Panc1 (cell line): ENCODE measurements around the gene PLAU. TPM values are rescaled to one million over a fixed set of nuclear protein-coding genes. Genes with fewer than 3 reads are reported as not detected.
A peak's percentile ranks its signal among the peaks of the same experiment; 100 is the strongest.
"Not testable (repeated sequence)": the region's sequence is repeated elsewhere in the genome, so short reads cannot be mapped to it uniquely, and the experiment has no call there.

Experiments used
- ATAC-seq: fragments of 200-7000 bp; cut with Tn5 transposase; 2 replicates; pipeline ENCODE4 v1.9.1; 2020; ENCODE audit warnings: mild to moderate bottlenecking, moderate library complexity
- BruUV-seq: library from RNA; stranded (reverse); fragments of 400-500 nt; replicated peaks from 2 replicates; lab custom pipeline; 2021; lab: Mats Ljungman, UMichigan
- CTCF ChIA-PET: fragments of 300-600 bp; sonication (Branson Sonifier 250); formaldehyde crosslinking; loops from one replicate; lab custom pipeline; 2022; ENCODE audit warnings: antibody characterized with exemption; lab: Charles Lee
- POLR2A ChIA-PET: fragments of 300-600 bp; sonication (Branson Sonifier 250); formaldehyde crosslinking; loops from one replicate; lab custom pipeline; 2022; ENCODE audit warnings: antibody characterized with exemption; lab: Charles Lee
- DNase-seq: peaks from one replicate; pipeline ENCODE4 v3.0.0-alpha.2; 2010; ENCODE audit warnings: low read depth, low spot score
- H3K27ac ChIP-seq: 2 replicates; pipeline ENCODE4 v1.5.1; 2011; ENCODE audit warnings: mild to moderate bottlenecking, low read length, inconsistent platforms
- H3K27me3 ChIP-seq: fragments of 200-500 bp; sonication (Bioruptor generic); 2 replicates; pipeline ENCODE4 v1.6.0; 2014; ENCODE audit warnings: low read length, inconsistent platforms; ENCODE audit not compliant: control insufficient read depth, insufficient read depth
- H3K36me3 ChIP-seq: fragments of 200-500 bp; sonication (Bioruptor generic); 2 replicates; pipeline ENCODE4 v1.5.1; 2014; ENCODE audit warnings: inconsistent platforms, mild to moderate bottlenecking, low read length, moderate library complexity; ENCODE audit not compliant: control insufficient read depth, insufficient read depth
- H3K4me1 ChIP-seq: 2 replicates; pipeline ENCODE4 v1.5.1; 2011; ENCODE audit warnings: inconsistent platforms, mild to moderate bottlenecking, low read length, moderate library complexity; ENCODE audit not compliant: control insufficient read depth, insufficient read depth
- H3K4me3 ChIP-seq, 2 experiments: 2 replicates each; pipeline ENCODE4 v1.5.1; 2011 to 2012; ENCODE audit warnings: low read depth in 2 of 2, low read length in 2 of 2, mild to moderate bottlenecking in 2 of 2, inconsistent platforms in 1 of 2, moderate library complexity in 1 of 2
- H3K9me3 ChIP-seq: fragments of 200-500 bp; sonication (Bioruptor generic); 2 replicates; pipeline ENCODE4 v1.5.1; 2014; ENCODE audit warnings: low read depth, mild to moderate bottlenecking, inconsistent platforms, low read length, moderate library complexity; ENCODE audit not compliant: control insufficient read depth, insufficient read depth
- POLR2AphosphoS5 ChIP-seq: IDR thresholded peaks from 2 replicates; pipeline ENCODE4 v1.6.1; 2012; ENCODE audit warnings: mild to moderate bottlenecking, low read depth, low read length, moderate library complexity
- SIN3A ChIP-seq: IDR thresholded peaks from 2 replicates; pipeline ENCODE4 v1.6.1; 2012; ENCODE audit warnings: low read depth, mild to moderate bottlenecking, low read length, moderate library complexity, borderline replicate concordance; ENCODE audit not compliant: insufficient read depth
- TCF7L2 ChIP-seq: IDR thresholded peaks from 2 replicates; pipeline ENCODE4 v1.6.1; 2011; ENCODE audit warnings: mild to moderate bottlenecking, low read depth, low read length, inconsistent platforms
- in situ Hi-C: cut with HindIII; loops from 2 replicates; pipeline ENCODE4 v1.10.0; 2016; ENCODE audit warnings: low sequenced_read_pairs, low pct_unique_long_range_greater_than_20kb
- intact Hi-C: fragments of 100-400 bp; cut with micrococcal nuclease; formaldehyde crosslinking; loops from one replicate; pipeline ENCODE4 v1.10.0; 2022; ENCODE audit not compliant: unreplicated experiment
- total RNA-seq: library from RNA; stranded (reverse); gene quantifications from one replicate; pipeline ENCODE4 v1.2.1, GENCODE V29; 2021; ENCODE audit not compliant: unreplicated experiment
- TF ChIP-seq, protein P1 (sequence below), 2 experiments: IDR thresholded peaks; 2 replicates each; pipeline ENCODE4 v1.6.1; 2011 to 2012; ENCODE audit warnings: low read depth in 2 of 2, control low read depth in 1 of 2, low read length in 1 of 2, mild to moderate bottlenecking in 1 of 2, moderate library complexity in 1 of 2; ENCODE audit not compliant: insufficient read depth in 1 of 2
- TF ChIP-seq, protein P2 (sequence below): fragments of 450-650 bp; IDR thresholded peaks from 2 replicates; pipeline ENCODE4 v1.5.1; 2017; ENCODE audit warnings: mild to moderate bottlenecking

The PLAU gene
- total RNA-seq, 1 experiment from 2014 or later: 305 TPM

DNA sequence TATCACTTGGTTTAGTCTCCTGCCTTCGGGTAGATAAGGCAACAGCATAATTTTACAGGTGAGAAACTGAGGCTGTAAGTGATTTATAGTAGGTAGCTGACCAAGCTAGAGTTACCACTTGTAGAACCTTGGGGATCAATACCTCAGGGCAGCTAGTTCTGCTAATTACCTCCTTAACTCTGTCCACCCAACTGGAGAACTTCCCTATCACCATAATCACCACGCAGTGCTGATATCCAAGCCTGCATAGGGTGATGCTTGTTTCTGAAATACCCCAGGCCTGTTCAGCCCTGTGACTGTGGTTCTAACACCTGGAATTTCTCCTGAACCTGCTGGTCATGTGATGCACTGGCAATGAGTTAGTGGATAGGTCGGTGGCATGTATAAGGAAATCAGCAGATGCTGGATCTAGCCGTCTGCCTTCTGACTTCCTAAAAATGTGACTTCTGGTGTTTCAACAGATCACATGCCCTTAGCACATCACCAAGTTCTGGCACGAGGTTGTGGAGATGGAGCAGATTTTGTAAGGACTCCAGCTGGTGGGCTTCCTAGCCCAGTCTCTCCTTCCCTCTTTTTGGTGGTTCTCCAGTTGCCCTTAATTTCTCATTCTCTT is 15.3 kb downstream of the PLAU start:
- Histone ChIP-seq H3K9me3 (no peaks in the 10 kb centered on the region), H3K4me3 (no peak overlapping the region), H3K36me3 (no peaks in the 10 kb centered on the region), H3K4me1 (no peaks in the 10 kb centered on the region), H3K27me3 (no peaks in the 10 kb centered on the region), H3K27ac (no peak overlapping the region)
- no TSS peak for BruUV-seq
- in situ Hi-C loops (no loop called here), intact Hi-C loops (no loop called here)
- ATAC-seq (no peak), DNase-seq (no peak)
- ChIA-PET CTCF (no interaction called here), POLR2A (no interaction called here)
- TF ChIP-seq POLR2AphosphoS5: no peak
- TF ChIP-seq, protein P1, sequence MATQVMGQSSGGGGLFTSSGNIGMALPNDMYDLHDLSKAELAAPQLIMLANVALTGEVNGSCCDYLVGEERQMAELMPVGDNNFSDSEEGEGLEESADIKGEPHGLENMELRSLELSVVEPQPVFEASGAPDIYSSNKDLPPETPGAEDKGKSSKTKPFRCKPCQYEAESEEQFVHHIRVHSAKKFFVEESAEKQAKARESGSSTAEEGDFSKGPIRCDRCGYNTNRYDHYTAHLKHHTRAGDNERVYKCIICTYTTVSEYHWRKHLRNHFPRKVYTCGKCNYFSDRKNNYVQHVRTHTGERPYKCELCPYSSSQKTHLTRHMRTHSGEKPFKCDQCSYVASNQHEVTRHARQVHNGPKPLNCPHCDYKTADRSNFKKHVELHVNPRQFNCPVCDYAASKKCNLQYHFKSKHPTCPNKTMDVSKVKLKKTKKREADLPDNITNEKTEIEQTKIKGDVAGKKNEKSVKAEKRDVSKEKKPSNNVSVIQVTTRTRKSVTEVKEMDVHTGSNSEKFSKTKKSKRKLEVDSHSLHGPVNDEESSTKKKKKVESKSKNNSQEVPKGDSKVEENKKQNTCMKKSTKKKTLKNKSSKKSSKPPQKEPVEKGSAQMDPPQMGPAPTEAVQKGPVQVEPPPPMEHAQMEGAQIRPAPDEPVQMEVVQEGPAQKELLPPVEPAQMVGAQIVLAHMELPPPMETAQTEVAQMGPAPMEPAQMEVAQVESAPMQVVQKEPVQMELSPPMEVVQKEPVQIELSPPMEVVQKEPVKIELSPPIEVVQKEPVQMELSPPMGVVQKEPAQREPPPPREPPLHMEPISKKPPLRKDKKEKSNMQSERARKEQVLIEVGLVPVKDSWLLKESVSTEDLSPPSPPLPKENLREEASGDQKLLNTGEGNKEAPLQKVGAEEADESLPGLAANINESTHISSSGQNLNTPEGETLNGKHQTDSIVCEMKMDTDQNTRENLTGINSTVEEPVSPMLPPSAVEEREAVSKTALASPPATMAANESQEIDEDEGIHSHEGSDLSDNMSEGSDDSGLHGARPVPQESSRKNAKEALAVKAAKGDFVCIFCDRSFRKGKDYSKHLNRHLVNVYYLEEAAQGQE (IDR thresholded peaks at IDR 0.05; ENCODE audit: insufficient read depth in 1 of 2, low read depth in 2 of 2, low read length in 1 of 2): no peak
- TF ChIP-seq, protein P2, sequence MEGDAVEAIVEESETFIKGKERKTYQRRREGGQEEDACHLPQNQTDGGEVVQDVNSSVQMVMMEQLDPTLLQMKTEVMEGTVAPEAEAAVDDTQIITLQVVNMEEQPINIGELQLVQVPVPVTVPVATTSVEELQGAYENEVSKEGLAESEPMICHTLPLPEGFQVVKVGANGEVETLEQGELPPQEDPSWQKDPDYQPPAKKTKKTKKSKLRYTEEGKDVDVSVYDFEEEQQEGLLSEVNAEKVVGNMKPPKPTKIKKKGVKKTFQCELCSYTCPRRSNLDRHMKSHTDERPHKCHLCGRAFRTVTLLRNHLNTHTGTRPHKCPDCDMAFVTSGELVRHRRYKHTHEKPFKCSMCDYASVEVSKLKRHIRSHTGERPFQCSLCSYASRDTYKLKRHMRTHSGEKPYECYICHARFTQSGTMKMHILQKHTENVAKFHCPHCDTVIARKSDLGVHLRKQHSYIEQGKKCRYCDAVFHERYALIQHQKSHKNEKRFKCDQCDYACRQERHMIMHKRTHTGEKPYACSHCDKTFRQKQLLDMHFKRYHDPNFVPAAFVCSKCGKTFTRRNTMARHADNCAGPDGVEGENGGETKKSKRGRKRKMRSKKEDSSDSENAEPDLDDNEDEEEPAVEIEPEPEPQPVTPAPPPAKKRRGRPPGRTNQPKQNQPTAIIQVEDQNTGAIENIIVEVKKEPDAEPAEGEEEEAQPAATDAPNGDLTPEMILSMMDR: no peak

DNA sequence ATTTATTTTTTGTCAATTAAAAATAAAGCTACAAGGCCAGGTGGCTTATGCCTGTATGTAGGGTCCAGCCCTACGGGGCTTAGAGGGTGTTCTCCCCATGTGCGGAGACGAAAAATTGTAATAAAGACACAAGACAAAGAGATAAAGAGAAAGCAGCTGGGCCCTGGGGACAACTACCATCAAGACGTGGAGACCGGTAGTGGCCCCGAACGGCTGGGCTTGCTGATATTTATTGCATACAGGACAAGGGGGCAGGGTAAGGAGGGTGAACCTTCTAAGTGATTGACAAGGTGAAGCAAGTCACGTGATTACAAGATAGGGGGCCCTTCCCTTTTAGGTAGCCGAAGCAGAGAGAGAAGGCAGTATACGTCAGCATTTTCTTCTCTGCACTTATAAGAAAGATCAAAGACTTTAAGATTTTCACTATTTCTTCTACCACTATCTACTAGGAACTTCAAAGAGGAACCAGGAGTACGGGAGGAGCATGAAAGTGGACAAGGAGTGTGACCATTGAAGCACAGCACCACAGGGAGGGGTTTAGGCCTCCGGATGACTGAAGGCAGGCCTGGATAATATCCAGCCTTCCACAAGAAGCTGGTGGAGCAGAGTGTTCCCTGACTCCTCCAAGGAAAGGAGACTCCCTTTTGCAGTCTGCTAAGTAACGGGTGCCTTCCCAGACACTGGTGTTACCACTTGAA is 19.8 kb downstream of the PLAU start:
- DNase-seq, BruUV-seq, intact Hi-C loops, POLR2A ChIA-PET, H3K9me3 ChIP-seq, ATAC-seq, H3K4me3 ChIP-seq, in situ Hi-C loops, H3K27ac ChIP-seq, CTCF ChIA-PET, H3K36me3 ChIP-seq, H3K4me1 ChIP-seq, H3K27me3 ChIP-seq: not testable (repeated sequence)

DNA sequence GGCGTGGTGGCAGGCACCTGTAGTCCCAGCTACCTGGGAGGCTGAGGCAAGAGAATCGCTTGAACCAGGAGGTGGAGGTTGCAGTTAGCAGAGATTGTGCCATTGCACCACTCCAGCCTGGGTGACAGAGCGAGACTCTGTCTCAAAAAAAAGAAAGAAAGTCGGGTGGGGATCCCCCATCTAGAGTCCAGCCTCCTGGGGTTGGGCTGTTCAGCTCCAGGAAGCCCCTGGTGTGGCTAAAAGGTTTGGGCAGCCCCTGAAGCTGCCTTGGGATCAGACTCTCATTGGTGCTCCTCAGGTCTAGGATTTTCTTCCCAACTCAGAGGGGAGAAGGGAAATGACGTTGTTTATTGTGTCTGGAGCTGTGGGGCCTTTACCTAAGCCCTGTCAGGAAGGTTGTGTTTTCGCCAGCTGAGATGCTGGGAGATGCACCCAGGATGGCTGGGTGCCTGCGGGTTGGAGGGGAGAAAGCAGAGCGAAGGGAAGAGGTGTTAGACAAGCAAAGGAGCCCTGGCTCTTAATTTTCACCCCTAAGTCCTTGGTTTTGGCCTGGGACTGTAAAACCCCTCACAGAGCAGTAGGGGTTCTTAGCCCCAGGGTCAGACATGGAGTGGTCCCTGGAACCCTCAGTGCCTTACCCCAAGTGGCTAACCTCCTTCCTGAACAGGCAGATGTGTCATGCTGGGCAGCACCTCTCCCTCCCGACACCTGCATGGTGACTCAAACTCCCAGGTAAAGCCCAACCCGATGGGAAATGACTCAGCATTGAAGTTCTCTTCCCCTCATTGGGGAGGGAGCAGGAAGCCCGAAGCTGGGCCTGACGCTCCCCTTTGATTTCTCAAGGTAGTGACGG is 21.1 kb downstream of the PLAU start:
- no TSS peak for BruUV-seq
- Histone ChIP-seq H3K9me3 (no peaks in the 10 kb centered on the region), H3K27ac (peak overlapping the region; percentile 23; the same call in 1 of the 2 replicates), H3K36me3 (no peaks in the 10 kb centered on the region), H3K4me3 (no peak overlapping the region), H3K27me3 (no peaks in the 10 kb centered on the region), H3K4me1 (peaks cover 2% of the 10 kb centered on the region; the same call in 1 of the 2 replicates)
- POLR2A ChIA-PET: no interaction called here
- DNase-seq: no peak
- TF ChIP-seq, protein P2: no peak
- no peak for TF ChIP-seq SIN3A
- TF ChIP-seq TCF7L2: no peak
- TF ChIP-seq, protein P1 (IDR thresholded peaks at IDR 0.05; ENCODE audit: insufficient read depth in 1 of 2, low read depth in 2 of 2, low read length in 1 of 2): no peak
- no peak for TF ChIP-seq POLR2AphosphoS5
- intact Hi-C loops (no loop called here), in situ Hi-C loops (no loop called here)
- CTCF ChIA-PET: no interaction called here
- ATAC-seq: peak; percentile 37; the same call in 1 of the 2 replicates
